Measurements from ENCODE around the gene NEK8.
"Not testable (repeated sequence)": the region's sequence is repeated elsewhere in the genome, so short reads cannot be mapped to it uniquely, and the experiment has no call there.

Gene NEK8

GRCh38 chr17:28717578-28718332, 10.8 kb upstream of the NEK8 start, which contains the start of gene RAB34:
Gene RAB34, minus strand, starts transcription at chr17:28717868. Its CDS starts 602 bp downstream, at chr17:28717266.
- Histone ChIP-seq H3K9me3 (ENCODE audit: severe bottlenecking) (no peaks in the 10 kb centered on the region), H3K27me3 (ENCODE audit: insufficient read depth, poor library complexity, severe bottlenecking) (no peaks in the 10 kb centered on the region), H3K27ac (ENCODE audit: poor library complexity, severe bottlenecking) (peak within 1 kb of the TSS; percentile 92), H3K4me1 (ENCODE audit: insufficient read depth, poor library complexity, severe bottlenecking) (peaks cover 16% of the 10 kb centered on the region), H3K36me3 (ENCODE audit: low read depth) (peaks cover 57% of the 10 kb centered on the region), H3K4me3 (ENCODE audit: severe bottlenecking) (peak within 1 kb of the TSS; percentile 56)
- peak; percentile 64 for ATAC-seq (ENCODE audit: low read depth)
- TF ChIP-seq CTCF (IDR thresholded peaks at IDR 0.05; ENCODE audit: poor library complexity, severe bottlenecking), result peak; percentile 57
- DNase-seq (ENCODE audit: low spot score), result peak; percentile 89

- DNase-seq (ENCODE audit: low spot score) (no peak), ATAC-seq (ENCODE audit: low read depth) (no peak)
- TF ChIP-seq CTCF (IDR thresholded peaks at IDR 0.05; ENCODE audit: poor library complexity, severe bottlenecking), result no peak
- Histone ChIP-seq H3K27ac (ENCODE audit: poor library complexity, severe bottlenecking) (peak overlapping the region; percentile 92), H3K9me3 (ENCODE audit: severe bottlenecking) (no peaks in the 10 kb centered on the region), H3K27me3 (ENCODE audit: insufficient read depth, poor library complexity, severe bottlenecking) (no peaks in the 10 kb centered on the region), H3K4me3 (ENCODE audit: severe bottlenecking) (peak overlapping the region; percentile 56), H3K4me1 (ENCODE audit: insufficient read depth, poor library complexity, severe bottlenecking) (peaks cover 18% of the 10 kb centered on the region), H3K36me3 (ENCODE audit: low read depth) (peaks cover 64% of the 10 kb centered on the region)
Measured at GRCh38 chr17:28718333-28719020, 10.1 kb upstream of the NEK8 start.

GRCh38 chr17:28719021-28719433, 9.6 kb upstream of the NEK8 start:
- peaks cover 22% of the 10 kb centered on the region for H3K4me1 ChIP-seq (ENCODE audit: insufficient read depth, poor library complexity, severe bottlenecking)
- no peak for TF ChIP-seq CTCF (IDR thresholded peaks at IDR 0.05; ENCODE audit: poor library complexity, severe bottlenecking)
- H3K4me3 ChIP-seq (ENCODE audit: severe bottlenecking), result peak overlapping the region; percentile 56
- H3K9me3 ChIP-seq (ENCODE audit: severe bottlenecking), result no peaks in the 10 kb centered on the region
- ATAC-seq (ENCODE audit: low read depth), result no peak
- no peaks in the 10 kb centered on the region for H3K27me3 ChIP-seq (ENCODE audit: insufficient read depth, poor library complexity, severe bottlenecking)
- no peak for DNase-seq (ENCODE audit: low spot score)
- peaks cover 65% of the 10 kb centered on the region for H3K36me3 ChIP-seq (ENCODE audit: low read depth)
- H3K27ac ChIP-seq (ENCODE audit: poor library complexity, severe bottlenecking), result peak overlapping the region; percentile 92

- Histone ChIP-seq H3K9me3 (ENCODE audit: severe bottlenecking) (no peaks in the 10 kb centered on the region), H3K4me1 (ENCODE audit: insufficient read depth, poor library complexity, severe bottlenecking) (peaks cover 26% of the 10 kb centered on the region), H3K36me3 (ENCODE audit: low read depth) (peaks cover 62% of the 10 kb centered on the region), H3K4me3 (ENCODE audit: severe bottlenecking) (peak overlapping the region; percentile 56), H3K27me3 (ENCODE audit: insufficient read depth, poor library complexity, severe bottlenecking) (no peaks in the 10 kb centered on the region), H3K27ac (ENCODE audit: poor library complexity, severe bottlenecking) (peak overlapping the region; percentile 92)
- ATAC-seq (ENCODE audit: low read depth), result no peak
- DNase-seq (ENCODE audit: low spot score), result no peak
- TF ChIP-seq CTCF (IDR thresholded peaks at IDR 0.05; ENCODE audit: poor library complexity, severe bottlenecking), result peak; percentile 13
Measured at GRCh38 chr17:28720247-28720996, 8.2 kb upstream of the NEK8 start.

GRCh38 chr17:28720997-28721329, 7.6 kb upstream of the NEK8 start:
- peak overlapping the region; percentile 92 for H3K27ac ChIP-seq (ENCODE audit: poor library complexity, severe bottlenecking)
- peaks cover 59% of the 10 kb centered on the region for H3K36me3 ChIP-seq (ENCODE audit: low read depth)
- H3K27me3 ChIP-seq (ENCODE audit: insufficient read depth, poor library complexity, severe bottlenecking); H3K9me3 ChIP-seq (ENCODE audit: severe bottlenecking); DNase-seq (ENCODE audit: low spot score); ATAC-seq (ENCODE audit: low read depth): not testable (repeated sequence)
- peak overlapping the region; percentile 56 for H3K4me3 ChIP-seq (ENCODE audit: severe bottlenecking)
- H3K4me1 ChIP-seq (ENCODE audit: insufficient read depth, poor library complexity, severe bottlenecking), result peaks cover 26% of the 10 kb centered on the region
